Bronchial epithelial cell (primary cell): Measurements from ENCODE around the gene RNF17. TPM values are rescaled to one million over a fixed set of nuclear protein-coding genes. Genes with fewer than 3 reads are reported as not detected.
A peak's percentile ranks its signal among the peaks of the same experiment; 100 is the strongest.
"Not testable (repeated sequence)": the region's sequence is repeated elsewhere in the genome, so short reads cannot be mapped to it uniquely, and the experiment has no call there.

Source experiments
- DNase-seq: peaks from one replicate; pipeline ENCODE4 v3.0.0-alpha.2; 2010; ENCODE audit warnings: low read depth
- FAIRE-seq: peaks from 2 replicates; lab custom pipeline; 2011; peaks lifted over from hg19 to GRCh38; lab: Jason Lieb, UNC
- H3K27me3 ChIP-seq: 2 replicates; pipeline ENCODE4 v1.5.1; 2011; ENCODE audit warnings: low read length; ENCODE audit not compliant: control insufficient read depth, insufficient read depth
- H3K36me3 ChIP-seq: 2 replicates; pipeline ENCODE4 v1.5.1; 2011; ENCODE audit warnings: low read length; ENCODE audit not compliant: control insufficient read depth, insufficient read depth
- H3K4me3 ChIP-seq: 2 replicates; pipeline ENCODE4 v1.5.1; 2011; ENCODE audit warnings: mild to moderate bottlenecking, low read depth, low read length, control low read depth
- total RNA-seq: library from RNA; depleted of rRNA; stranded (reverse); fragments of >200 nt; gene quantifications from 2 replicates; pipeline ENCODE4 v1.2.1, GENCODE V29; 2014
- TF ChIP-seq, protein P1 (sequence below): IDR thresholded peaks from 2 replicates; pipeline ENCODE4 v1.5.1; 2011; ENCODE audit warnings: mild to moderate bottlenecking, moderate library complexity, low read length, control low read depth, inconsistent platforms; ENCODE audit not compliant: insufficient read depth, severe bottlenecking

Gene RNF17
- total RNA-seq, 1 donor from 2014 or later, result not detected

DNA sequence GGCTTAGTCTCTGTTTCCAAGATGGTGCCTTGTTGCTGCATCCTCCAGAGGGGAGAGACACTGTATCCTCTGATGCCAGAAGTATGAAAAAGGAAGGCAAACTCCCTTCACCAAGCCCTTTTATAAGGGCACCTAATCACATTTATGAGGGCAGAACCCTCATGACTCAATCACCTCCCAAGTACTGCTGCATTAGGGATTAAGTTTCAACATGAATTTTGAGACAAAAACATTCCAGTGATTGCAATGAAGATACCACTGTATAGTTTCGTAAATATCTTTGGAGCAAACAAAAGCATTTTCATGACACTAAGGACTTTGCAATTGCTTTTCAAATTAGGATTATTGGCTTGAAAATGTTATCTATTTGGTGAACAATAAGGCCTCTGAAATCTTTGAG, 63.8 kb downstream of the RNF17 start:
- Histone ChIP-seq H3K4me3 (no peak overlapping the region), H3K27me3 (no peaks in the 10 kb centered on the region), H3K36me3 (no peaks in the 10 kb centered on the region)
- FAIRE-seq, result no peak
- TF ChIP-seq, protein P1, sequence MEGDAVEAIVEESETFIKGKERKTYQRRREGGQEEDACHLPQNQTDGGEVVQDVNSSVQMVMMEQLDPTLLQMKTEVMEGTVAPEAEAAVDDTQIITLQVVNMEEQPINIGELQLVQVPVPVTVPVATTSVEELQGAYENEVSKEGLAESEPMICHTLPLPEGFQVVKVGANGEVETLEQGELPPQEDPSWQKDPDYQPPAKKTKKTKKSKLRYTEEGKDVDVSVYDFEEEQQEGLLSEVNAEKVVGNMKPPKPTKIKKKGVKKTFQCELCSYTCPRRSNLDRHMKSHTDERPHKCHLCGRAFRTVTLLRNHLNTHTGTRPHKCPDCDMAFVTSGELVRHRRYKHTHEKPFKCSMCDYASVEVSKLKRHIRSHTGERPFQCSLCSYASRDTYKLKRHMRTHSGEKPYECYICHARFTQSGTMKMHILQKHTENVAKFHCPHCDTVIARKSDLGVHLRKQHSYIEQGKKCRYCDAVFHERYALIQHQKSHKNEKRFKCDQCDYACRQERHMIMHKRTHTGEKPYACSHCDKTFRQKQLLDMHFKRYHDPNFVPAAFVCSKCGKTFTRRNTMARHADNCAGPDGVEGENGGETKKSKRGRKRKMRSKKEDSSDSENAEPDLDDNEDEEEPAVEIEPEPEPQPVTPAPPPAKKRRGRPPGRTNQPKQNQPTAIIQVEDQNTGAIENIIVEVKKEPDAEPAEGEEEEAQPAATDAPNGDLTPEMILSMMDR, result no peak
- DNase-seq, result peak; percentile 64

DNA sequence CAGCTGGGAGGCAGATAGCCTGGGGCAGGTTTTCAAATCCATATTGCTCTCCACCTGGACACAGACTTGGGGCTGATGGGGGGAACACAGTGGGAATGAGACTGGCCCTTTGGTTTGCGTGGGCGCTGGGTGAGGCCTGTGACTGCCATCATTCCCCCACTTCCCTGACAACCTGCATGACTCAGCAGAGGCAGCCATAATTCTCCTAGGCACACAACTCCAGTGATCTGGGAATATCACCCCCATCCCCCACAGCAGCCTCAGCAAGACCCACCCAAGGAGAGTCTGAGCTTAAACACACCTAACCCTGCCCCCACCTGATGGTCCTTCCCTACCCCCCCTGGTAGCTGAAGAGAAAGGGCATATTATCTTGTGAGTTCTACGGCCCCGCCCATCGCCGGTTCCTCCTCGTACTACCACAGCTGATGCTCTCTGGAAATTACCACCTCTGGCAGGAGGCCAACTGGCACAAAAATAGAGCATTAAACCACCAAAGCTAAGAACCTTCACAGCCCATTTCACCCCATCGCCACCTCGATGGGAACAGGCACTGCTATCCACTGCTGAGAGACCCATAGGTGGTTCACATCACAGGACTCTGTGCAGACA, 71.0 kb downstream of the RNF17 start:
- no peaks in the 10 kb centered on the region for H3K27me3 ChIP-seq
- no peak overlapping the region for H3K4me3 ChIP-seq
- TF ChIP-seq, protein P1, result no peak
- no peaks in the 10 kb centered on the region for H3K36me3 ChIP-seq
- no peak for DNase-seq
- FAIRE-seq, result peak; percentile 13

DNA sequence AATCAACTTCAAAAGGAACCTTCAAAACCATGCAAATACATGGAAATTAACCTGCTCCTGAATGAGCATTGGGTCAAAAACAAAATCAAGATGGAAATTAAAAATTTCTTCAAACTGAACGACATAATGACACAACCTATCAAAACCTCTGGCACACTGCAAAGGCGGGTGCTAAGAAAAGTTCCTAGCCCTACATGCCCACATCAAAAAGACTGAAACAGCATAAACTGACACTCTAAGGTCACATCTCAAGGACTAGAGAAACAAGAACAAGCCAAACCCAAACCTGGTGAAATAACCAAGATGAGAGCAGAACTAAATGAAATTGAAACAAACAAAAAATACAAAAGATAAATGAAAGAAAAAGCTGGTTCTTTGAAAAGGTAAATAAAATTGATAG, 73.6 kb downstream of the RNF17 start:
- not testable (repeated sequence) for H3K36me3 ChIP-seq, FAIRE-seq, H3K4me3 ChIP-seq, DNase-seq, H3K27me3 ChIP-seq

DNA sequence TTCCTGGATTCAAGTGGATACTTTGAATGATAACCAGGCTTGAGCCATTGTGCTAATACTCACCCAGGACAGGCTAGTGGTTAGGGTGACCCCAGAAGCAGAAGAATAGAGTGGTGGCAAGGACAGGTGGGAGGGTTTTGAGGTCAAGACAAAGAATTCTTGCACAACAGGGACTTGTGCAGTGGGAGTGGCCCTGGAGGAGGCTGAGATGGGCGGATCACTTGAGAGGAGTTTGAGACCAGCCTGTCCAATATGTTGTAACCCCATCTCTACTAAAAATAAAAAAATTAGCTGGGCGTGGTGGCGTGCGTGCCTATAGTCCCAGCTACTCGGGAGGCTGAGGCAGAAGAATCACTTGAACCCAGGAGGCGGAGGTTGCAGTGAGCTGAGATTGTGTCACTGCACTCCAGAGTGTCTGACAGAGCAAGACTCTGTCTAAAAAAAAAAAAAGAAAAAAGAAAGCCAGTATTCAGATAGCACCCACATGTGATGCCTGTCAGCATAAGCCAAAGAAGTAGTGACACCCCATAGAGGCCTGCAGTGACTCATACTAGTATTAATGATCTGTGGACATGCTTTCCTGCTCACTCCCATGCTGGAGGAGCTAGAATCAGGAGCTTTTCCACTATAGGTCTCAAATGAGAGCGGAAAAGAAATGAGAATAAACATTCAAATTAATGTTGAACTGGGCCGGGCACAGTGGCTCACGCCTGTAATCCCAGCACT, 78.7 kb downstream of the RNF17 start:
- peak; percentile 59 for DNase-seq
- H3K4me3 ChIP-seq, result no peak overlapping the region
- no peaks in the 10 kb centered on the region for H3K36me3 ChIP-seq
- FAIRE-seq, result no peak
- TF ChIP-seq, protein P1, result no peak
- H3K27me3 ChIP-seq, result no peaks in the 10 kb centered on the region

DNA sequence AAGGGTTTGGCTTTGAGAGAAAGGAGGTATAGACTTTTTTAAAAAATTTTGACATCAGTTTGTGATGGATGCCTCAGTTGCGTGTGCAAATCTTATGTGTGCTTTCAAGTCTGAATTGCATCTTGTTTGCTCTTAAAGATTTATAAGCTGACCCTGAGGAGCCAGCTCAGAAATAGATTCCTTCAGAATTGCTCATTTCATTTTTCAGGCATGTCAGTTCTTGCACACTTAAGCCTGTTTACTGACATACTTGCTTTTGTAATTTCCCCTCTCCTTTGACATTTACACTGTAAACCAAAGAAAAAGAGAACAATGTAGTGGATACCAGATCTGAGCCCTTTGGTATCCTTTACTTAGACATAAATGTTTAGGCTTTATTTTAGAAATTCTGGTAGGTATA, 87.6 kb downstream of the RNF17 start:
- Histone ChIP-seq H3K27me3 (no peaks in the 10 kb centered on the region), H3K36me3 (no peaks in the 10 kb centered on the region), H3K4me3 (no peak overlapping the region)
- FAIRE-seq, result no peak
- peak; percentile 97 for DNase-seq
- TF ChIP-seq, protein P1, result no peak

DNA sequence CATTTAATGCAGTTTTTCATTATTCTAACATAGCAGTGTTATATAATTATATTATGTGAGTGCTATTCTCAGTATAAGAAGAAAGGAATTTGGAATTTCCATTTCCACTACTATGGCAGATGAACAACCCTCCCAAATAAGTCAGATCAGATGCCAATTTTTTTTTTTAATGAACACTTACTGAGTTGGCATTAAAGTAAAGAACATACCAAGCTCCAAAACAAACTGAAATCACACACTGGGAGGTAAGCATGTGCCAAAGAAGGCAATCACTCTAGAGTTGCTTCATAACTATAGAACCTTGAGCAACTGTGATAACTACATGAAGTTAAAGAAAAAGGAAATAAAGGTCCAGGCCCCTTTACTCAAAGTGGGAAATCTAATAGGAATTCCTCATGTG, 90.3 kb downstream of the RNF17 start:
- Histone ChIP-seq H3K27me3 (no peaks in the 10 kb centered on the region), H3K4me3 (no peak overlapping the region), H3K36me3 (no peaks in the 10 kb centered on the region)
- FAIRE-seq, result no peak
- DNase-seq, result peak; percentile 47
- TF ChIP-seq, protein P1, result no peak
